ENCODE measurements around the gene RAMP1. TPM values are rescaled to one million over a fixed set of nuclear protein-coding genes. Genes with fewer than 3 reads are reported as not detected.
A peak's percentile ranks its signal among the peaks of the same experiment; 100 is the strongest.

The RAMP1 gene
- total RNA-seq (2012; rRNA removed) (15.8 and 19.2 TPM in 2 replicates), polyA plus RNA-seq (2012; rRNA removed) (77.1 and 100.0 TPM in 2 replicates), Bru-seq, nascent RNA (percentile 50 among the genes with signal in this experiment), BruChase-seq, experiment 1, labeled RNA remaining after a 6-hour chase (percentile 47 among the genes with signal in this experiment), BruChase-seq, experiment 2, labeled RNA remaining after a 2-hour chase (percentile 61 among the genes with signal in this experiment)
- polyA plus RNA-seq (2012; cell fraction: cytosol; rRNA removed) = 75.6 and 199 TPM in 2 replicates
- 18.0 and 50.4 TPM in 2 replicates for polyA plus RNA-seq (2012; cell fraction: nucleus; rRNA removed; ENCODE audit: low replicate concordance)
- long read RNA-seq, transcript RAMP1-201 (3 exons, 910 nt) = major isoform, 7 of 7 reads
- long read RNA-seq, partial matches to known transcripts = 0 of 7 reads
- long read RNA-seq, other reads (novel, unspliced or antisense) = 0 of 7 reads

- Histone ChIP-seq H2BK120ac (ENCODE audit: low read depth, low read length) (peak within 1 kb of the TSS; percentile 70), H4K8ac (ENCODE audit: low read depth in 2 of 2, low read length in 2 of 2) (peak within 1 kb of the TSS in 1 of 2 experiments; percentile 70; a peak in 1 of 4 replicates), H3K4me3 (ENCODE audit: insufficient read depth, low read depth, low read length) (peak within 1 kb of the TSS; percentile 42), H4K20me1 (ENCODE audit: insufficient read depth, low read length) (no peaks in the 10 kb centered on the region), H4K91ac (ENCODE audit: insufficient read depth, low read depth, low read length) (peak within 1 kb of the TSS; percentile 7), H2AFZ (replicated peaks; ENCODE audit: low read length, poor library complexity) (peak within 1 kb of the TSS; percentile 87), H3K9me3 (ENCODE audit: control insufficient read depth, insufficient read depth, low read length) (no peaks in the 10 kb centered on the region), H2BK5ac (ENCODE audit: low read depth, low read length, poor library complexity, severe bottlenecking) (no peak within 1 kb of the TSS), H2BK15ac (ENCODE audit: low read depth, low read length) (no peak within 1 kb of the TSS), H3K9me1 (ENCODE audit: insufficient read depth, low read length) (peaks cover 8% of the 10 kb centered on the region), H3K36me3 (ENCODE audit: control insufficient read depth, insufficient read depth, low read length) (no peaks in the 10 kb centered on the region), H4K5ac (ENCODE audit: low read depth, low read length) (no peak within 1 kb of the TSS; the same call in 1 of the 2 replicates), H3K9ac (ENCODE audit: low read depth, low read length) (peak within 1 kb of the TSS; percentile 50), H3K4me2 (ENCODE audit: low read depth, low read length) (peak within 1 kb of the TSS; percentile 35), H3K56ac (ENCODE audit: extremely low read depth, insufficient read depth, low read length) (no peak within 1 kb of the TSS), H3K4me1 (ENCODE audit: control insufficient read depth, insufficient read depth, low read length) (peaks cover 12% of the 10 kb centered on the region), H3K27ac (ENCODE audit: insufficient read depth, low read length) (no peak within 1 kb of the TSS; the same call in 1 of the 2 replicates), H3K18ac (ENCODE audit: low read depth, low read length) (no peak within 1 kb of the TSS; the same call in 1 of the 2 replicates), H3K23ac (ENCODE audit: low read depth, low read length) (no peak within 1 kb of the TSS), H2AK9ac (replicated peaks; ENCODE audit: low read depth, low read length, poor library complexity) (peak within 1 kb of the TSS; percentile 1), H3K4ac (ENCODE audit: low read depth, low read length) (peak within 1 kb of the TSS; percentile 49), H3K79me1 (ENCODE audit: low read depth in 1 of 2, low read length in 2 of 2) (peaks cover 0 to 8% of the 10 kb centered on the region in 2 experiments; a peak in 2 of 4 replicates), H3K27me3 (ENCODE audit: control insufficient read depth, insufficient read depth, low read length) (no peaks in the 10 kb centered on the region; the same call in 1 of the 2 replicates), H3K14ac (replicated peaks; ENCODE audit: low read depth, low read length) (no peak within 1 kb of the TSS), H2AK5ac (ENCODE audit: low read depth, low read length) (peak within 1 kb of the TSS; percentile 25; the same call in 1 of the 2 replicates), H2BK20ac (ENCODE audit: low read depth, low read length) (no peak within 1 kb of the TSS)
- 13% methylated on average over 31 of the region's 79 CpGs; no CpG with 5 or more reads in 1 of the 2 experiments for WGBS, 2 experiments (ENCODE audit: extremely low coverage in 2 of 2, insufficient read length in 1 of 2)
- ChIA-PET CTCF (no interaction called here), POLR2A (ENCODE audit: unreplicated experiment) (no interaction called here)
- no TSS peak for BruUV-seq (replicated peaks)
- peak; percentile 17 for DNase-seq
- dilution Hi-C loops (cut with HindIII; ENCODE audit: low sequenced_read_pairs, unreplicated experiment) (no loop called here), intact Hi-C loops (cut with micrococcal nuclease) (loop anchor here (2.0 to 5.0 kb wide), 3 partner anchors 107 to 263 kb away; partner anchors contain the start of gene UBE2F), in situ Hi-C loops (cut with MboI; ENCODE audit: low sequenced_read_pairs) (loop anchor here (5.0 kb wide), 1 partner anchor 403 kb away; no protein-coding TSS in a partner anchor)
- ATAC-seq (ENCODE audit: low read depth) = peak; percentile 68
- TF ChIP-seq USF2 (IDR thresholded peaks at IDR 0.05; ENCODE audit: low read depth, low read length) = no peak
- TF ChIP-seq RAD21 (IDR thresholded peaks at IDR 0.05; ENCODE audit: low read length) = peak; percentile 9; the same call in 1 of the 2 replicates
- TF ChIP-seq FOS (IDR thresholded peaks at IDR 0.05; ENCODE audit: low read depth, low read length) = no peak
- TF ChIP-seq MAFK (IDR thresholded peaks at IDR 0.05; ENCODE audit: low read depth, low read length) = no peak
- TF ChIP-seq SMC3 (IDR thresholded peaks at IDR 0.05; ENCODE audit: low read depth, low read length) = no peak
- no peak for TF ChIP-seq CHD1 (IDR thresholded peaks at IDR 0.05; ENCODE audit: low read depth, low read length)
- TF ChIP-seq POLR2A (IDR thresholded peaks at IDR 0.05; ENCODE audit: low read depth, low read length) = 0 out of 2 replicates have a peak, but pooled peaks have one; percentile 32
- TF ChIP-seq ELK1 (IDR thresholded peaks at IDR 0.05; ENCODE audit: borderline replicate concordance, low read depth, low read length) = no peak
- no peak for TF ChIP-seq CTCF (conservative IDR thresholded peaks at IDR 0.05; ENCODE audit: low read depth, low read length)
- TF ChIP-seq CEBPB (IDR thresholded peaks at IDR 0.05; ENCODE audit: low read depth, low read length) = no peak
- no peak for TF ChIP-seq MAZ (IDR thresholded peaks at IDR 0.05; ENCODE audit: borderline replicate concordance, low read depth, low read length)
- TF ChIP-seq RCOR1 (IDR thresholded peaks at IDR 0.05; ENCODE audit: insufficient replicate concordance, low read length) = no peak
Measured at GRCh38 chr2:237859533-237860272, at the start of gene RAMP1. RAMP1 (plus strand) TSS chr2:237859623; CDS start chr2:237859676, 53 bp downstream.
